Peyer's patch (tissue), 4 donors: ENCODE results near the gene AGAP3.

Experiments used
- POLR2A ChIP-seq, 2 donors: fragments of 450-650 bp; IDR thresholded peaks; one replicate each; pipeline ENCODE4 v1.5.1; 2017; ENCODE audit warnings: antibody characterized with exemption in 2 of 2, mild to moderate bottlenecking in 2 of 2, moderate library complexity in 2 of 2
- TF ChIP-seq, protein P1 (sequence below), 6 experiments: fragments of 450-650 bp in 4 of 6; fragments of 200-600 bp in 2 of 6; sonication (generic) in 1 of 6; IDR thresholded peaks; one replicate each; pipeline ENCODE4 v1.5.1; 2017 to 2019; ENCODE audit warnings: antibody characterized with exemption in 6 of 6, mild to moderate bottlenecking in 3 of 6, moderate library complexity in 1 of 6

DNA sequence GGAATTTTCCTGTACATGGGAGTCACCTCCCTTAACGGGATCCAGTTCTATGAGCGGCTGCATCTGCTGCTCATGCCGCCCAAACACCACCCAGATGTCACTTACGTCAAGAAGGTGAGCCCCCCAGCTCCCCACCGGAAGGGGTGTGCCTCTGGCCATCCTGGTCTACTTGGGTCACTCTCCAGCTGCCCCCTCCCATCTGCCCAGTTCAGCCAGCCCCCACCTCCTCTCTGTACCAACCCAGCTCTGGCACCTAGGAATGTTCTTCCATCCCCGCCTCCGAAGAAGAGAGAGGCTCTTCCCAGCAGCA, 10.7 kb upstream of the AGAP3 start:
- TF ChIP-seq, protein P1, sequence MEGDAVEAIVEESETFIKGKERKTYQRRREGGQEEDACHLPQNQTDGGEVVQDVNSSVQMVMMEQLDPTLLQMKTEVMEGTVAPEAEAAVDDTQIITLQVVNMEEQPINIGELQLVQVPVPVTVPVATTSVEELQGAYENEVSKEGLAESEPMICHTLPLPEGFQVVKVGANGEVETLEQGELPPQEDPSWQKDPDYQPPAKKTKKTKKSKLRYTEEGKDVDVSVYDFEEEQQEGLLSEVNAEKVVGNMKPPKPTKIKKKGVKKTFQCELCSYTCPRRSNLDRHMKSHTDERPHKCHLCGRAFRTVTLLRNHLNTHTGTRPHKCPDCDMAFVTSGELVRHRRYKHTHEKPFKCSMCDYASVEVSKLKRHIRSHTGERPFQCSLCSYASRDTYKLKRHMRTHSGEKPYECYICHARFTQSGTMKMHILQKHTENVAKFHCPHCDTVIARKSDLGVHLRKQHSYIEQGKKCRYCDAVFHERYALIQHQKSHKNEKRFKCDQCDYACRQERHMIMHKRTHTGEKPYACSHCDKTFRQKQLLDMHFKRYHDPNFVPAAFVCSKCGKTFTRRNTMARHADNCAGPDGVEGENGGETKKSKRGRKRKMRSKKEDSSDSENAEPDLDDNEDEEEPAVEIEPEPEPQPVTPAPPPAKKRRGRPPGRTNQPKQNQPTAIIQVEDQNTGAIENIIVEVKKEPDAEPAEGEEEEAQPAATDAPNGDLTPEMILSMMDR (IDR thresholded peaks at IDR 0.05) = no peak
- no peak for TF ChIP-seq POLR2A (IDR thresholded peaks at IDR 0.05)
